Caco-2 (cell line): ENCODE data around the gene CRB1. TPM values are rescaled to one million over a fixed set of nuclear protein-coding genes. Genes with fewer than 3 reads are reported as not detected.

Source experiments
- BruUV-seq: library from RNA; stranded (reverse); fragments of 400-500 nt; replicated peaks from 2 replicates; lab custom pipeline; 2021; lab: Mats Ljungman, UMichigan
- CTCF ChIA-PET: fragments of 300-600 bp; sonication (Branson Sonifier 250); formaldehyde crosslinking; loops from one replicate; lab custom pipeline; 2022; ENCODE audit warnings: antibody characterized with exemption; lab: Charles Lee
- POLR2A ChIA-PET: fragments of 300-600 bp; sonication (Branson Sonifier 250); formaldehyde crosslinking; loops from one replicate; lab custom pipeline; 2022; ENCODE audit warnings: antibody characterized with exemption; lab: Charles Lee
- DNase-seq, 2 experiments: peaks; one replicate each; pipeline versions ENCODE4 v3.0.0 to v3.0.0-alpha.2; 2020 to 2022
- H3K27me3 ChIP-seq: replicated peaks from 2 replicates; pipeline ENCODE4 v1.6.0; 2011; ENCODE audit warnings: low read length; ENCODE audit not compliant: control insufficient read depth, insufficient read depth
- H3K36me3 ChIP-seq: 2 replicates; pipeline ENCODE4 v1.5.1; 2011; ENCODE audit warnings: low read length; ENCODE audit not compliant: control insufficient read depth, insufficient read depth
- H3K4me1 ChIP-seq: fragments of 250-450 bp; sonication (Bioruptor Pico); 2 replicates; pipeline ENCODE4 v1.5.1; 2020; ENCODE audit warnings: mild to moderate bottlenecking
- H3K4me3 ChIP-seq: 2 replicates; pipeline ENCODE4 v1.5.1; 2011; ENCODE audit warnings: low read depth, mild to moderate bottlenecking, control low read depth, low read length
- H3K9me3 ChIP-seq: fragments of 250-450 bp; sonication (Bioruptor Pico); 2 replicates; pipeline ENCODE4 v1.5.1; 2020; ENCODE audit warnings: mild to moderate bottlenecking, moderate library complexity
- H3K27ac Mint-ChIP-seq: one replicate; pipeline ENCODE4 v1.8.0; 2022; ENCODE audit warnings: mixed read lengths; ENCODE audit not compliant: unreplicated experiment
- H3K27me3 Mint-ChIP-seq: one replicate; pipeline ENCODE4 v1.8.0; 2022; ENCODE audit warnings: mixed read lengths; ENCODE audit not compliant: insufficient read depth, unreplicated experiment
- H3K36me3 Mint-ChIP-seq: one replicate; pipeline ENCODE4 v1.8.0; 2022; ENCODE audit warnings: mild to moderate bottlenecking, mixed read lengths; ENCODE audit not compliant: insufficient read depth, unreplicated experiment
- H3K4me1 Mint-ChIP-seq: one replicate; pipeline ENCODE4 v1.8.0; 2022; ENCODE audit warnings: low read depth, mixed read lengths; ENCODE audit not compliant: unreplicated experiment
- H3K4me3 Mint-ChIP-seq: one replicate; pipeline ENCODE4 v1.8.0; 2022; ENCODE audit warnings: mild to moderate bottlenecking, moderate library complexity, mixed read lengths; ENCODE audit not compliant: unreplicated experiment
- H3K9me3 Mint-ChIP-seq: one replicate; pipeline ENCODE4 v1.8.0; 2022; ENCODE audit warnings: mixed read lengths; ENCODE audit not compliant: unreplicated experiment
- CTCF ChIP-seq, 2 experiments: fragments of 200-600 bp in 1 of 2; IDR thresholded peaks; 1 replicate in 1 of 2; 2 replicates in 1 of 2; pipeline versions ENCODE4 v1.5.1 to v1.8.0; 2011 to 2022; ENCODE audit warnings: antibody characterized with exemption in 1 of 2, control low read depth in 1 of 2, inconsistent platforms in 1 of 2, low read depth in 1 of 2, low read length in 1 of 2, mild to moderate bottlenecking in 1 of 2, moderate library complexity in 1 of 2; ENCODE audit not compliant: insufficient read depth in 1 of 2, severe bottlenecking in 1 of 2, unreplicated experiment in 1 of 2
- intact Hi-C: fragments of 100-400 bp; cut with micrococcal nuclease; formaldehyde crosslinking; loops from one replicate; pipeline ENCODE4 v1.10.0; 2022; ENCODE audit not compliant: unreplicated experiment
- total RNA-seq: library from RNA; stranded (reverse); gene quantifications from 2 replicates; pipeline ENCODE4 v1.2.3, GENCODE V29; 2022

Gene CRB1
- total RNA-seq, 1 experiment from 2014 or later, result not detected

DNA sequence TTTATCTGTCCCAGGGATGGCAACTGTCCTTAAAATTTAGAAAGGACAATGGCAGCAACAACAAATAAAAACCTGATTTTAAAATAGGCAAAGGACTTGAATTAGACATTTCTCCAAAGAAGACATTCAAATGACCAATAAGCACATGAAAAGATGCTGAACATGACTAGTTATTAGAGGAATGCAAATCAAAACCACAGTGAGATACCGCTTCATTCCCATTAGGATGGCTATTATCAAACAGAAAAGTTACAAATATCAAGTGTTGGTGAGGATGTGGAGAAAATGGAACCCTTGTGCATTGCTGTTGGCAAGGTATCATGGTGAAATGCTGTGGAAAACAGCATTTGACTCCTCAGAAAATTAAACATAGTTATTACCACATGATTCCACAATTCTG is 120.7 kb downstream of the CRB1 start:
- TF ChIP-seq CTCF (IDR thresholded peaks at IDR 0.05; ENCODE audit: insufficient read depth in 1 of 2, low read depth in 1 of 2, low read length in 1 of 2, severe bottlenecking in 1 of 2, unreplicated experiment in 1 of 2), result no peak
- intact Hi-C loops, result no loop called here
- CTCF ChIA-PET, result no interaction called here
- DNase-seq, result no peak
- no peaks in the 10 kb centered on the region for H3K9me3 Mint-ChIP-seq
- Histone ChIP-seq H3K4me3 (no peak overlapping the region), H3K4me1 (no peaks in the 10 kb centered on the region), H3K9me3 (no peaks in the 10 kb centered on the region), H3K36me3 (no peaks in the 10 kb centered on the region), H3K27me3 (no peaks in the 10 kb centered on the region)
- POLR2A ChIA-PET, result no interaction called here
- no TSS peak for BruUV-seq
- no peak overlapping the region for H3K4me3 Mint-ChIP-seq
- no peaks in the 10 kb centered on the region for H3K27me3 Mint-ChIP-seq
- H3K36me3 Mint-ChIP-seq, result no peaks in the 10 kb centered on the region
- no peaks in the 10 kb centered on the region for H3K4me1 Mint-ChIP-seq
- H3K27ac Mint-ChIP-seq, result no peak overlapping the region

DNA sequence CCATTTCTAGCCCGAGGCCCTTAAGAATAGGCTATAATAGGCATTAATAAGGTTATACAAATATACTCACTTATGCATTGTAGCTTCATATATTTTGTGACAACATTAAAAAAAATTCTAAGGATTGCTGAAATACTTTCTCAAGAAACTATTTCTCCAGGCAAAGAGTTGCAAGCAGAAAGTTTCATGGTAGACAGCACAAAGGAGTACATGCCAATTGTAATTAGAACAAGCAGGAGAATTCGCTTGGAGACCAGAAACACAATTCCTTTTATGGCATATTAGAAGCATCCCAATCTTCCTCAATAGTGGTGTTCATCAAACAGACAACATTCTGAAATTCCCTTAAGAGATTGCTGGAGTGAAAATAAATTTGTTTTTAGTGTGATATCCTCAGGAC is 122.8 kb downstream of the CRB1 start:
- CTCF ChIA-PET, result no interaction called here

GRCh38 chr1:197391303-197392226 is 123.5 kb downstream of the CRB1 start:
- no peak overlapping the region for H3K4me3 ChIP-seq
- H3K27me3 ChIP-seq, result no peaks in the 10 kb centered on the region
- no peak for DNase-seq
- no peaks in the 10 kb centered on the region for H3K4me1 ChIP-seq
- TF ChIP-seq CTCF (IDR thresholded peaks at IDR 0.05; ENCODE audit: insufficient read depth in 1 of 2, low read depth in 1 of 2, low read length in 1 of 2, severe bottlenecking in 1 of 2, unreplicated experiment in 1 of 2), result no peak
- H3K9me3 Mint-ChIP-seq, result no peaks in the 10 kb centered on the region
- H3K4me1 Mint-ChIP-seq, result no peaks in the 10 kb centered on the region
- H3K27me3 Mint-ChIP-seq, result no peaks in the 10 kb centered on the region
- no peak overlapping the region for H3K27ac Mint-ChIP-seq
- H3K9me3 ChIP-seq, result no peaks in the 10 kb centered on the region
- no peak overlapping the region for H3K4me3 Mint-ChIP-seq
- intact Hi-C loops, result no loop called here
- CTCF ChIA-PET, result no interaction called here
- POLR2A ChIA-PET, result no interaction called here
- no TSS peak for BruUV-seq
- no peaks in the 10 kb centered on the region for H3K36me3 ChIP-seq
- no peaks in the 10 kb centered on the region for H3K36me3 Mint-ChIP-seq

More for the DNA sequence above, 122.8 kb downstream of the CRB1 start:
- Histone ChIP-seq H3K4me1 (no peaks in the 10 kb centered on the region), H3K36me3 (no peaks in the 10 kb centered on the region), H3K9me3 (no peaks in the 10 kb centered on the region), H3K27me3 (no peaks in the 10 kb centered on the region), H3K4me3 (no peak overlapping the region)
- no peak for DNase-seq
- Mint-ChIP-seq H3K9me3 (no peaks in the 10 kb centered on the region), H3K4me1 (no peaks in the 10 kb centered on the region), H3K27me3 (no peaks in the 10 kb centered on the region), H3K4me3 (no peak overlapping the region), H3K27ac (no peak overlapping the region), H3K36me3 (no peaks in the 10 kb centered on the region)
- no TSS peak for BruUV-seq
- intact Hi-C loops, result no loop called here
- POLR2A ChIA-PET, result no interaction called here
- no peak for TF ChIP-seq CTCF (IDR thresholded peaks at IDR 0.05; ENCODE audit: insufficient read depth in 1 of 2, low read depth in 1 of 2, low read length in 1 of 2, severe bottlenecking in 1 of 2, unreplicated experiment in 1 of 2)
